ENCODE results near the gene EXT2.

Gene EXT2

DNA sequence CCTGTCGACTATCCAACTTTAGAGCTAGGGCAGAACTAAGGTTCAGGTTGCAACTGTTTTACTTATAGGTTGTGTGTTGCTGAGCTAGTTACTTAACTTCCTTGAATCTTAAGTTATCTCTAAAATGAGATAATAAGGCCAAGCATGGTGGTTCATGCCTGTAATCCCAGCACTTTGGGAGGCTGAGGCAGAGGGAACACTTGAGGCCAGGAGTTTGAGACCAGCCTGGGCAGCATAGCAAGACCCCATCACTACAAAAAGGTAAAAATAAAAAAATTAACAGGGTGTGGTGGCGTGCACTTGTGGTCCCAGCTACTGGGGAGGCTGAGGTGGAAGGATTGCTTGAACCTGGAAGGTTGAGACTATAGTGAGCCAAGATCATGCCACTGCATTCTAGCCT lies 27.3 kb upstream of the EXT2 start:
- DNase-seq (ENCODE audit: low spot score), result no peak
- in situ Hi-C loops (cut with MboI; ENCODE audit: low sequenced_read_pairs, unreplicated experiment), result no loop called here

DNA sequence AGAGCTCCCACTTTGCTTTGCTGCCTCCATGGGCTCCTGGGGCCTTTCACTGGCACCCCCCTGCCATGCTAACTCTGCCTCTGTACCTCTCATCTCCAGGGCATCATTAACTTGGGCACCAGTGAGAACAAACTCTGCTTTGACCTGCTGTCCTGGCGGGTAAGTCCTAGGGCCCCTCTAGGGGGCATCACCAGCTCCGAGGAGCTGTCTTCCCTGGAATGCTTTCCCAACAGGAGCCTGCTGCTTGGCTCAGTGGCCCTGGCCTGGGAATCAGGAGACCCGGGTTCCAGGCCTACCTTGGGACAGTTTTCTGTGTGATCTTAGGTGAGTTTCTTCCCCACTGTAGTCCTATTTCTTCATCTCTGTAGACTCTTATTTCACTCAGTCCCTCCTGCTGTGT lies 24.3 kb upstream of the EXT2 start:
- no peak for TF ChIP-seq CTCF (IDR thresholded peaks at IDR 0.05; ENCODE audit: borderline replicate concordance, control extremely low read depth, extremely low read depth, insufficient read depth, missing control alignments)
- in situ Hi-C loops (cut with MboI; ENCODE audit: low sequenced_read_pairs, unreplicated experiment), result no loop called here
- no peak for DNase-seq (ENCODE audit: low spot score)

More for the DNA sequence above, 27.3 kb upstream of the EXT2 start:
- no peak for TF ChIP-seq CTCF (IDR thresholded peaks at IDR 0.05; ENCODE audit: borderline replicate concordance, control extremely low read depth, extremely low read depth, insufficient read depth, missing control alignments)

DNA sequence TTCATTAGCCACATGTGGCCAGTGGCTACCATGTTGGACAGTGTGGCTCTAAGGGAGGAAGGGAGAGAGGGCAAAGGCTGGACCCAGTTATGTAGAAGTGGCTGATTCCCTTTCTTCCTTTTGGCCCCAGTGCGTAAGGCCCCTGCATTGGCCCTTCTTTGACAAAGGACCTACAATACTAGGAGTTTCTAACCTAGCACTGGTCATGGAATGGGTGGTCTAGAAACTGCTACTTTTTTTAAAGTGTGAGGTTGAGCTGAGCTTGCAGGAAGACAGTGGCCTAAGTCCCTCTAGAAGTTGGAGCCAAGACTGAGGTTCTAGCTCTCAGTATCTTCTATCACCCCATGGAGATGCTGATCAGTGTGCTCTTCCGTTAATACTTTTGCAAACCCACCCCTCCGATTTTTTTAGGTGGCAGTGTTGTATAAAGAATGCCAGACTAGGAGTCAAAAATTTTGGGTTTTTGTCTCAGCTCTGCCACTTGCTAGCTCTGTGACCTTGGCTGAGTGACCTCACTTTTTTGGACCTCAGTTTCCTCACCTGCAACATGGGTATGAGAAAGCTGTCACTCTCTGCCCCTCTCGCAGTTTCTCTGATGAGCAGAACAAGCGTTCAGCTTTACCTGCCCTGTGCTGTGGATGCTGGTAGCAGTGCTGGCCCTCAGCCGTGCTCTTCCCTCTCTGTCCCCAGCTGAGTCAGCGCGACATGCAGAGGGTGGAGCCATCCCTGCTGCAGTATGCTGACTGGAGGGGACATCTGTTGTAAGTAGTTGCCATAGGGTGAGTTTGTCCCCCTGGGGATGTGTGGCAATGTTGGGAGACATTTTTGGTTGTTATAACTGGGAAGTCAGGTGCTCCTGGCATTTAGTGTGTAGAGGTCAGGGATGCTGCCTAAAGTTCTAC lies 22.5 kb upstream of the EXT2 start:
- DNase-seq (ENCODE audit: low spot score), result no peak
- in situ Hi-C loops (cut with MboI; ENCODE audit: low sequenced_read_pairs, unreplicated experiment), result no loop called here
- TF ChIP-seq CTCF (IDR thresholded peaks at IDR 0.05; ENCODE audit: borderline replicate concordance, control extremely low read depth, extremely low read depth, insufficient read depth, missing control alignments), result no peak

DNA sequence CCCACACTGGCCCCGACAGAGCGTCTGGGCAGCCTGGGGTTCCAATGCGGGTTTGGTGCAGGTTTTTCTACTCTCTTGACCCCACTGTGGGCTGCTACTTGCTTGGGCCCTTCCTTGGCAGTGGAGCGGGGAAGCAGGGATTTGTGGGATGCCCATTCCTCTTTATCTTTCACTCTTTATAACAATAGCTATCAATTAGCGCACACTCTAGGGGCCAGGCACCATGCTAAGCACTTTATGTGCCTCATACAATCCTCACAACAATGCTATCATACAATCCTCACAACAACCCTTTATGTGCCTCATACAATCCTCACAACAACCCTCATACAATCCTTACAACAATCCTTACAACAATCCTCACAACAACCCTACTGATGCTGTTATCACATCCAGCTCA lies 16.7 kb upstream of the EXT2 start:
- in situ Hi-C loops (cut with MboI; ENCODE audit: low sequenced_read_pairs, unreplicated experiment), result no loop called here
- TF ChIP-seq CTCF (IDR thresholded peaks at IDR 0.05; ENCODE audit: borderline replicate concordance, control extremely low read depth, extremely low read depth, insufficient read depth, missing control alignments), result no peak
- no peak for DNase-seq (ENCODE audit: low spot score)

GRCh38 chr11:44079376-44079775 lies 16.1 kb upstream of the EXT2 start:
- in situ Hi-C loops (cut with MboI; ENCODE audit: low sequenced_read_pairs, unreplicated experiment), result no loop called here
- no peak for DNase-seq (ENCODE audit: low spot score)
- no peak for TF ChIP-seq CTCF (IDR thresholded peaks at IDR 0.05; ENCODE audit: borderline replicate concordance, control extremely low read depth, extremely low read depth, insufficient read depth, missing control alignments)

DNA sequence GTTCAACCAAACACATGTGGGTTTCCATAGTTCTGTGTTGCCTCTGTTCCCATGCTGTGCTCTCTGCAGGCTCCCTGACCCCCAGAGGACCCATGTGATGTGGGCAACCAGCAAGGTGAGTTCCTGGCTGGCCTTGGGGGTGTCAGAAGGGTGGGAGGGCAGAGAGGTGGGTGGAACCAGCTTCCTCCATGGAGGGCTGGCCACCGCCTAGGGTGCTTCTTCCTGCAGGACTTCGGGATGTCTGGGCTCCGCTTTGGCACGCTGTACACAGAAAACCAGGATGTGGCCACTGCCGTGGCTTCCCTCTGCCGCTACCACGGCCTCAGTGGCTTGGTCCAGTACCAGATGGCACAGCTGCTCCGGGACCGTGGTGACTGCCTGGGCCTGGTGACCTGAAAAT lies 14.5 kb upstream of the EXT2 start:
- in situ Hi-C loops (cut with MboI; ENCODE audit: low sequenced_read_pairs, unreplicated experiment), result loop anchor here (10.0 kb wide), 1 partner anchor 64 kb away; no protein-coding TSS in a partner anchor
- DNase-seq (ENCODE audit: low spot score), result no peak
- TF ChIP-seq CTCF (IDR thresholded peaks at IDR 0.05; ENCODE audit: borderline replicate concordance, control extremely low read depth, extremely low read depth, insufficient read depth, missing control alignments), result no peak

Measured in GM13976 (cell line).